Suprapubic skin (tissue), 4 donors: Measurements from ENCODE around the gene SLC6A6.

Source experiments
- POLR2A ChIP-seq, 2 donors: fragments of 450-650 bp; IDR thresholded peaks; one replicate each; pipeline ENCODE4 v1.6.1; 2017; ENCODE audit warnings: antibody characterized with exemption in 2 of 2, mild to moderate bottlenecking in 2 of 2, moderate library complexity in 2 of 2
- POLR2AphosphoS5 ChIP-seq, 3 donors: sonication (generic); formaldehyde crosslinking; IDR thresholded peaks; one replicate each; pipeline ENCODE4 v1.6.1; 2017; ENCODE audit warnings: antibody characterized with exemption in 3 of 3
- TF ChIP-seq, protein P1 (sequence below), 2 donors: fragments of 200-600 bp in 1 of 2; fragments of 450-650 bp in 1 of 2; sonication (generic) in 1 of 2; IDR thresholded peaks; one replicate each; pipeline ENCODE4 v1.5.1; 2016 to 2019; ENCODE audit warnings: antibody characterized with exemption in 2 of 2, mild to moderate bottlenecking in 1 of 2, moderate library complexity in 1 of 2

DNA sequence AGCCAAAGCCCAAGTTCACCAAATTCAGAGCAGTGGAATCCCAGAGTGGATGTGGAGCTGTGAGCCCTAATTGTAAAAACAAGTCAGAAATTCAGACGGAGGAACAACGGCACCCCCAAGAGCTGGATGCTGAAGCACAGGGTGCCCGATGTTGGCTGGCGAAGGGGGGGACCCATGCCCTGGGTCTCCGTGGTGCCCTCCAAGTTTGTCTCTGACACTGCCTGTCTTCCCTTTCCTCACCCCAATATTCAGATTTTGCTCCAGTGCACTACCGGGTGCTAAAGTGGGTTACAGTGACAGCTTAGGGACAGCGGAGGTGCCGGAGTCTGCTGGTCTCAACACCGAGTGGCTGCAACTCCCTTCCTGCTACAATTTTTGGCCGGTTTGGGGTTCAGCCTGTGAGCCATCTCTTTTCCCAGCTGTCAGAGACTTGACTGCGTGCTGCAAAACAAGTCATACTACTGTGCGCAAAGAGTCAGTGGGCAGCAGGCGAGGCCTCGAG, 131.1 kb downstream of the SLC6A6 start:
- TF ChIP-seq POLR2A (IDR thresholded peaks at IDR 0.05) = no peak
- TF ChIP-seq POLR2AphosphoS5 (IDR thresholded peaks at IDR 0.05) = no peak
- TF ChIP-seq, protein P1, sequence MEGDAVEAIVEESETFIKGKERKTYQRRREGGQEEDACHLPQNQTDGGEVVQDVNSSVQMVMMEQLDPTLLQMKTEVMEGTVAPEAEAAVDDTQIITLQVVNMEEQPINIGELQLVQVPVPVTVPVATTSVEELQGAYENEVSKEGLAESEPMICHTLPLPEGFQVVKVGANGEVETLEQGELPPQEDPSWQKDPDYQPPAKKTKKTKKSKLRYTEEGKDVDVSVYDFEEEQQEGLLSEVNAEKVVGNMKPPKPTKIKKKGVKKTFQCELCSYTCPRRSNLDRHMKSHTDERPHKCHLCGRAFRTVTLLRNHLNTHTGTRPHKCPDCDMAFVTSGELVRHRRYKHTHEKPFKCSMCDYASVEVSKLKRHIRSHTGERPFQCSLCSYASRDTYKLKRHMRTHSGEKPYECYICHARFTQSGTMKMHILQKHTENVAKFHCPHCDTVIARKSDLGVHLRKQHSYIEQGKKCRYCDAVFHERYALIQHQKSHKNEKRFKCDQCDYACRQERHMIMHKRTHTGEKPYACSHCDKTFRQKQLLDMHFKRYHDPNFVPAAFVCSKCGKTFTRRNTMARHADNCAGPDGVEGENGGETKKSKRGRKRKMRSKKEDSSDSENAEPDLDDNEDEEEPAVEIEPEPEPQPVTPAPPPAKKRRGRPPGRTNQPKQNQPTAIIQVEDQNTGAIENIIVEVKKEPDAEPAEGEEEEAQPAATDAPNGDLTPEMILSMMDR (IDR thresholded peaks at IDR 0.05) = no peak
